K562 (cell line): ENCODE results near the gene CIB2. TPM values are rescaled to one million over a fixed set of nuclear protein-coding genes. Genes with fewer than 3 reads are reported as not detected.

Experiments
- ZBTB11 ChIP-seq, 3 experiments: fragments of 200-800 bp in 1 of 3; fragments of 250-450 bp in 1 of 3; fragments of 450-650 bp in 1 of 3; sonication (Bioruptor Pico) in 1 of 3; sonication (Bioruptor generic) in 1 of 3; formaldehyde crosslinking in 1 of 3; IDR thresholded peaks; 2 replicates each; pipeline versions ENCODE4 v1.6.1 to v1.8.0; 2016 to 2022; ENCODE audit warnings: mild to moderate bottlenecking in 2 of 3, missing genetic modification characterization in 2 of 3, missing compliant biosample characterization in 1 of 3, moderate library complexity in 1 of 3
- ZFP91 ChIP-seq: sonication (generic); formaldehyde crosslinking; IDR thresholded peaks from 2 replicates; pipeline ENCODE4 v1.8.0; 2022; ENCODE audit warnings: mild to moderate bottlenecking, missing genetic modification reagents
- polyA plus RNA-seq, 8 experiments: library from polyadenylated mRNA; depleted of rRNA in 4 of 8; stranded (reverse) in 5 of 8; unstranded in 3 of 8; fragments of >200 nt; fragmentation: Nextera tagmentation in 2 of 8; fragmentation: Illumina TruSeq in 1 of 8; extraction: Ambion mirVana in 2 of 8; extraction: Trizol in 1 of 8; gene quantifications; 2 replicates each; pipeline versions ENCODE4 v1.2.1 to v1.2.3, GENCODE V29; 2011 to 2014; ENCODE audit warnings: inconsistent platforms in 1 of 8, missing spikeins in 1 of 8
- total RNA-seq, 7 experiments: library from RNA; depleted of rRNA in 6 of 7; stranded (reverse); fragments of >200 nt in 6 of 7; fragmentation: Illumina TruSeq in 2 of 7; extraction: Trizol in 2 of 7; gene quantifications; 2 replicates each; pipeline versions ENCODE4 v1.2.1 to v1.2.3, GENCODE V29; 2011 to 2021; ENCODE audit warnings: low replicate concordance in 1 of 7

Gene CIB2
- total and polyA plus RNA-seq, 9 of the 15 experiments (the other 6 are each of a cell fraction or from before 2014, with no cell fraction given), result 1.5 to 37.4 (median 19.4) TPM

GRCh38 chr15:78104566-78105475 is 26.4 kb downstream of the CIB2 start (continued):
- no peak for TF ChIP-seq ZBTB11 (CRISPR knock-in tag; IDR thresholded peaks at IDR 0.05)
- no peak for TF ChIP-seq ZFP91 (CRISPR knock-in tag)
